ENCODE data around the gene DNAH11. TPM values are rescaled to one million over a fixed set of nuclear protein-coding genes. Genes with fewer than 3 reads are reported as not detected.

DNAH11 gene
- total RNA-seq, 3 donors from 2014 or later = 0.32 to 2.2 (median 0.33) TPM

- no peak overlapping the region for H3K27ac ChIP-seq
- TF ChIP-seq, protein P1, sequence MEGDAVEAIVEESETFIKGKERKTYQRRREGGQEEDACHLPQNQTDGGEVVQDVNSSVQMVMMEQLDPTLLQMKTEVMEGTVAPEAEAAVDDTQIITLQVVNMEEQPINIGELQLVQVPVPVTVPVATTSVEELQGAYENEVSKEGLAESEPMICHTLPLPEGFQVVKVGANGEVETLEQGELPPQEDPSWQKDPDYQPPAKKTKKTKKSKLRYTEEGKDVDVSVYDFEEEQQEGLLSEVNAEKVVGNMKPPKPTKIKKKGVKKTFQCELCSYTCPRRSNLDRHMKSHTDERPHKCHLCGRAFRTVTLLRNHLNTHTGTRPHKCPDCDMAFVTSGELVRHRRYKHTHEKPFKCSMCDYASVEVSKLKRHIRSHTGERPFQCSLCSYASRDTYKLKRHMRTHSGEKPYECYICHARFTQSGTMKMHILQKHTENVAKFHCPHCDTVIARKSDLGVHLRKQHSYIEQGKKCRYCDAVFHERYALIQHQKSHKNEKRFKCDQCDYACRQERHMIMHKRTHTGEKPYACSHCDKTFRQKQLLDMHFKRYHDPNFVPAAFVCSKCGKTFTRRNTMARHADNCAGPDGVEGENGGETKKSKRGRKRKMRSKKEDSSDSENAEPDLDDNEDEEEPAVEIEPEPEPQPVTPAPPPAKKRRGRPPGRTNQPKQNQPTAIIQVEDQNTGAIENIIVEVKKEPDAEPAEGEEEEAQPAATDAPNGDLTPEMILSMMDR (IDR thresholded peaks at IDR 0.05) = no peak
- no peak for TF ChIP-seq POLR2A (IDR thresholded peaks at IDR 0.05)
- no peak for TF ChIP-seq POLR2AphosphoS5 (IDR thresholded peaks at IDR 0.05)
- H3K27me3 ChIP-seq = no peaks in the 10 kb centered on the region
- no peaks in the 10 kb centered on the region for H3K36me3 ChIP-seq
- no peak for DNase-seq (ENCODE audit: low spot score in 2 of 2)
- intact Hi-C loops (cut with DNase I; ENCODE audit: low total_unique reads) = no loop called here
- no peaks in the 10 kb centered on the region for H3K4me1 ChIP-seq
- no peaks in the 10 kb centered on the region for H3K9me3 ChIP-seq
- H3K4me3 ChIP-seq = no peak overlapping the region
Observed at GRCh38 chr7:21639206-21639868, 96.5 kb downstream of the DNAH11 start.

DNA sequence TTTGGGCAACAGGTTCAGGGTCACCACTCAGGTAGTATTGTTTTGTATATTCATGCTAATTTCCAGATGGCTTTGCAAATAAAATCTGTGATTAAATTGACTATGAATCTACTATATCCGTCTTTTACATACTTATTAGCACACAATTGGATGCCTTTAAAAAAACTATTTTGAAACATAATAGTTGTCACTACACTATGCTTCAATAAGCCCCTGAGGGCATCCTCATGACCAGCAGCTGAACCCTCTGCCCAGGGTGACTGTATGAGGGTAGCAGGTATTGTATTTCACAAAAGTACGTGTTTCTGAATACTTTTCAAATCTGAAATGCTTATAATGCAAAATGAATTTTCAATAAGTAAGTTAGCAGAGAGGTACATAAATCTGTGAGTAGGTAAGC lies 97.3 kb downstream of the DNAH11 start:
- H3K36me3 ChIP-seq = no peaks in the 10 kb centered on the region
- intact Hi-C loops (cut with DNase I; ENCODE audit: low total_unique reads) = no loop called here
- no peaks in the 10 kb centered on the region for H3K4me1 ChIP-seq
- no peak overlapping the region for H3K4me3 ChIP-seq
- DNase-seq (ENCODE audit: low spot score in 2 of 2) = no peak
- no peaks in the 10 kb centered on the region for H3K9me3 ChIP-seq
- no peaks in the 10 kb centered on the region for H3K27me3 ChIP-seq
- H3K27ac ChIP-seq = no peak overlapping the region
- TF ChIP-seq POLR2AphosphoS5 (IDR thresholded peaks at IDR 0.05) (no peak), POLR2A (IDR thresholded peaks at IDR 0.05) (no peak)
- TF ChIP-seq, protein P1 (IDR thresholded peaks at IDR 0.05) = no peak

DNA sequence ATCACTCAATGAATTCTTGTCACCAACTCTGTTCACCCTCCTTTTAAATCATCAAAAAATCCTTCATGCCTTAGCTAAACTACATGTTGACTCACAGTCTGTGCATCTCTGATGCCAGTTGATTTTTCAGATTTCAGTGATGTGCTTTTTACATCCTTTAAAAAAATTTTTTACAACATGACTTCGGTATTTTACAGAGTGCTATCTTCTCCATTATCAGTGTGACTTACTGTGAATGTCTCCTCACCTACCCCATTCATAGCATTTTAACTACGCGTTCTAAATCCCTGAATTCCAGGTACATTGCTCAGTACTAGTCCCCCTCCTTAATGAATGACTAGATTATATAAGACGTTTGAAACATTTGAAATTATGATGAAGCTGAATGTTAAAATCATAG lies 98.7 kb downstream of the DNAH11 start:
- Histone ChIP-seq H3K9me3 (no peaks in the 10 kb centered on the region), H3K4me1 (no peaks in the 10 kb centered on the region), H3K27me3 (no peaks in the 10 kb centered on the region), H3K4me3 (no peak overlapping the region), H3K27ac (no peak overlapping the region), H3K36me3 (no peaks in the 10 kb centered on the region)
- DNase-seq (ENCODE audit: low spot score in 2 of 2) = no peak
- TF ChIP-seq, protein P1 (IDR thresholded peaks at IDR 0.05) = no peak
- TF ChIP-seq POLR2AphosphoS5 (IDR thresholded peaks at IDR 0.05) (no peak), POLR2A (IDR thresholded peaks at IDR 0.05) (no peak)
- intact Hi-C loops (cut with DNase I; ENCODE audit: low total_unique reads) = loop anchor here (1.0 kb wide), 1 partner anchor 17 kb away; no protein-coding TSS in a partner anchor

- no peak for DNase-seq (ENCODE audit: low spot score in 2 of 2)
- Histone ChIP-seq H3K27ac (no peak overlapping the region), H3K36me3 (no peaks in the 10 kb centered on the region), H3K9me3 (peaks cover 0 to 3% of the 10 kb centered on the region in 2 donors), H3K4me1 (no peaks in the 10 kb centered on the region), H3K27me3 (no peaks in the 10 kb centered on the region), H3K4me3 (no peak overlapping the region)
- intact Hi-C loops (cut with DNase I; ENCODE audit: low total_unique reads) = no loop called here
- TF ChIP-seq POLR2A (IDR thresholded peaks at IDR 0.05) = no peak
- TF ChIP-seq POLR2AphosphoS5 (IDR thresholded peaks at IDR 0.05) = no peak
- TF ChIP-seq, protein P1 (IDR thresholded peaks at IDR 0.05) = no peak
Observed at GRCh38 chr7:21642422-21642821, 99.6 kb downstream of the DNAH11 start.

GRCh38 chr7:21651697-21652096 lies 108.9 kb downstream of the DNAH11 start:
- no peak for TF ChIP-seq POLR2AphosphoS5 (IDR thresholded peaks at IDR 0.05)
- TF ChIP-seq, protein P1 (IDR thresholded peaks at IDR 0.05) = no peak
- no peak for TF ChIP-seq POLR2A (IDR thresholded peaks at IDR 0.05)
- intact Hi-C loops (cut with DNase I; ENCODE audit: low total_unique reads) = no loop called here
- no peak overlapping the region for H3K4me3 ChIP-seq

More at GRCh38 chr7:21651697-21652096, 108.9 kb downstream of the DNAH11 start:
- H3K4me1 ChIP-seq = no peaks in the 10 kb centered on the region
- no peaks in the 10 kb centered on the region for H3K36me3 ChIP-seq
- DNase-seq (ENCODE audit: low spot score in 2 of 2) = no peak
- no peaks in the 10 kb centered on the region for H3K27me3 ChIP-seq
- peaks cover 0 to 4% of the 10 kb centered on the region in 2 donors for H3K9me3 ChIP-seq
- H3K27ac ChIP-seq = no peak overlapping the region
